HepG2 (cell line): ENCODE data around the gene LRRC27.

Experiments
- ATF2 ChIP-seq: sonication (generic); formaldehyde crosslinking; IDR thresholded peaks from 2 replicates; pipeline ENCODE4 v1.4.0; 2020; ENCODE audit warnings: missing genetic modification reagents
- BCL3 ChIP-seq: sonication (generic); formaldehyde crosslinking; IDR thresholded peaks from 2 replicates; pipeline ENCODE4 v1.5.1; 2020; ENCODE audit warnings: mild to moderate bottlenecking, missing genetic modification reagents, moderate library complexity
- CTCF ChIP-seq: sonication (generic); formaldehyde crosslinking; IDR thresholded peaks from 2 replicates; pipeline ENCODE4 v1.5.0; 2020; ENCODE audit warnings: mild to moderate bottlenecking, missing genetic modification reagents, moderate library complexity
- FOXO4 ChIP-seq: sonication (generic); formaldehyde crosslinking; conservative IDR thresholded peaks from 2 replicates; pipeline ENCODE4 v1.8.1; 2023; ENCODE audit warnings: missing genetic modification reagents
- JUND ChIP-seq: sonication (generic); formaldehyde crosslinking; IDR thresholded peaks from 2 replicates; pipeline ENCODE4 v1.8.0; 2022; ENCODE audit warnings: mild to moderate bottlenecking, missing genetic modification reagents
- KLF16 ChIP-seq, 2 experiments: sonication (generic) in 1 of 2; formaldehyde crosslinking in 1 of 2; IDR thresholded peaks; 2 replicates each; pipeline versions ENCODE4 v1.6.1 to v1.8.0; 2016 to 2023; ENCODE audit warnings: missing genetic modification reagents in 2 of 2, missing compliant biosample characterization in 1 of 2
- MED1 ChIP-seq: sonication (generic); formaldehyde crosslinking; IDR thresholded peaks from 2 replicates; pipeline ENCODE4 v1.4.0; 2020; ENCODE audit warnings: missing genetic modification reagents
- MIER2 ChIP-seq: IDR thresholded peaks from 2 replicates; pipeline ENCODE4 v1.6.1; 2016; ENCODE audit warnings: missing biosample characterization, missing genetic modification reagents
- MYC ChIP-seq: sonication (generic); formaldehyde crosslinking; IDR thresholded peaks from 2 replicates; pipeline ENCODE4 v1.9.0; 2021; ENCODE audit warnings: missing genetic modification reagents, borderline replicate concordance
- NBN ChIP-seq: fragments of 450-650 bp; conservative IDR thresholded peaks from 2 replicates; pipeline ENCODE4 v1.6.1; 2017
- NCOR1 ChIP-seq: fragments of 200-600 bp; sonication (generic); IDR thresholded peaks from 2 replicates; pipeline ENCODE4 v1.7.0; 2017; ENCODE audit warnings: antibody characterized with exemption, low read length, borderline replicate concordance
- POLR2AphosphoS5 ChIP-seq: IDR thresholded peaks from 2 replicates; pipeline ENCODE4 v1.6.1; 2012; ENCODE audit warnings: low read depth, low read length
- TCF7L2 ChIP-seq: IDR thresholded peaks from 2 replicates; pipeline ENCODE4 v1.6.1; 2011; ENCODE audit warnings: mild to moderate bottlenecking, low read depth, low read length, moderate library complexity
- ZZZ3 ChIP-seq: sonication (generic); formaldehyde crosslinking; IDR thresholded peaks from 2 replicates; pipeline ENCODE4 v1.4.0; 2020; ENCODE audit warnings: missing genetic modification reagents, mild to moderate bottlenecking, borderline replicate concordance

GRCh38 chr10:132368391-132368790 lies 36.4 kb downstream of the LRRC27 start:
- TF ChIP-seq CTCF (CRISPR knock-in tag), result no peak
- no peak for TF ChIP-seq MED1
- no peak for TF ChIP-seq ATF2 (CRISPR knock-in tag)
- TF ChIP-seq BCL3, result no peak
- TF ChIP-seq MYC, result no peak
- TF ChIP-seq KLF16 (CRISPR knock-in tag; IDR thresholded peaks at IDR 0.05), result no peak
- TF ChIP-seq TCF7L2, result no peak
- no peak for TF ChIP-seq MIER2 (CRISPR knock-in tag)
- TF ChIP-seq JUND (CRISPR knock-in tag), result no peak
- no peak for TF ChIP-seq POLR2AphosphoS5
- TF ChIP-seq NCOR1, result no peak
- no peak for TF ChIP-seq NBN
- TF ChIP-seq ZZZ3 (CRISPR knock-in tag), result no peak
- TF ChIP-seq FOXO4 (CRISPR knock-in tag), result no peak
